ENCODE data around the gene RSBN1L.
"Not testable (repeated sequence)": the region's sequence is repeated elsewhere in the genome, so short reads cannot be mapped to it uniquely, and the experiment has no call there.

RSBN1L gene

DNA sequence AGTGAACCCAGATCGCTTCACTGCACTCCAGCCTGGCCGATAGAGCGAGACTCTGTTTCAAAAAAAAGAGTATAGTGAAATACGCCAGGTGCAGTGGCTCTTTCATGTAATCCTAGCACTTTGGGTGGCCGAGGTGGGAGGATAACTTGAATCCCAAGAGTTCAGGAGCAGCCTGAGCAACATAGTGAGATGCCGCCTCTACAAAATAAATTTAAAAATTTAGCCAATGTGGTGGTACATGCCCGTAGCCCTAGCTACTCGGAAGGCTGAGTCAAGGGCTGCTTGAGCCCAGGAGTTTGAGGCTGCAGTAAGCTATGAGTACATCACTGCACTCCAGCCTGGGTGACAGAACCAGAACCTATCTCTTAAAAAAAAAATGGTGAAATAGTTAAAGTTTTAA, 74.1 kb downstream of the RSBN1L start:
- no peak for DNase-seq (ENCODE audit: low read depth)

GRCh38 chr7:77771901-77772300, 75.6 kb downstream of the RSBN1L start:
- no peak for DNase-seq (ENCODE audit: low read depth)

GRCh38 chr7:77778535-77778934, 82.3 kb downstream of the RSBN1L start:
- DNase-seq (ENCODE audit: low read depth) = no peak

- no peak for DNase-seq (ENCODE audit: low read depth)
These were observed 86.1 kb downstream of the RSBN1L start for GRCh38 chr7:77782383-77782782.

DNA sequence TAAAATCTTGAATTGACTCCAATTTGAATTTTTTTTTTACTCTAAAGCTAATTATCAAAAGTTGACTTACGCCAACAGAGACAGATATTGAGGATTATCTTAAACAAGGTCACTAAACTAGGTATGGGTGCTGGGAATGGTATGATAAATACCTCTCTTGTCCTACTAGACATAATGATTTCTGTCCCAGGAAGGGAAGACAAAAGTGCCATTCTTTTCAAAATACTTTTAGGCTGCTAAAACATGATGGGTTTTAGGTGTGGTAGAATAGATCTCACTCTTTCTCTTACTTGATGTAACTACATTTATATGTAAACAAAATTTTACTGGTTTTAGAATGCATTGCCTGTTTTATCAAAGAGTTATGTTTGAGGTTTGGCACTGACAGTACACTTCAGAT, 86.9 kb downstream of the RSBN1L start:
- peak; percentile 38 for DNase-seq (ENCODE audit: low read depth)

- no peak for DNase-seq (ENCODE audit: low read depth)
These were observed 87.3 kb downstream of the RSBN1L start for GRCh38 chr7:77783545-77783944.

- DNase-seq (ENCODE audit: low read depth) = not testable (repeated sequence)
These were observed 88.2 kb downstream of the RSBN1L start for GRCh38 chr7:77784426-77784825.

GRCh38 chr7:77786018-77786417, 89.8 kb downstream of the RSBN1L start:
- DNase-seq (ENCODE audit: low read depth) = no peak

DNA sequence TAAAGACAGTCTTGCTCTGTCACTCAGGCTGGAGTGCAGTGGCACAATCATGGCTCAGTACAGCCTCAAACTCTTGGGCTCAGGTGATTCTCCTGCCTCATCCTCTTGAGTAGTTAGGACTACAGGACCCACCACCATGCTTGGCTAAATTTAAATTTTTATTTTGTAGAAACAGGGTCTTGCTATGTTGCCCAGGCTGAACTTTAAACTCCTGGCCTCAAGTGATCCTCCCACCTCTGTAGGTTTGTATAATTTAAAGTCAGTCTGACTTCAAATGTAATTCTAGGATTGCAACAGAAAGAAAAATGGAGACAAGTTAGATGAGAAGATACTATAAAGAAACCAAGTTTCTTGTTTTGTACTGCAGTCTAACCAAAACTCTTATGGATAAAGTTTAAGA, 90.5 kb downstream of the RSBN1L start:
- DNase-seq (ENCODE audit: low read depth) = no peak

- DNase-seq (ENCODE audit: low read depth) = no peak
These were observed 92.2 kb downstream of the RSBN1L start for GRCh38 chr7:77788327-77788902.

GRCh38 chr7:77791336-77791735, 95.1 kb downstream of the RSBN1L start:
- no peak for DNase-seq (ENCODE audit: low read depth)

GRCh38 chr7:77791956-77792355, 95.7 kb downstream of the RSBN1L start:
- peak; percentile 23 for DNase-seq (ENCODE audit: low read depth)

- no peak for DNase-seq (ENCODE audit: low read depth)
These were observed 97.7 kb downstream of the RSBN1L start for GRCh38 chr7:77794000-77794399.

- DNase-seq (ENCODE audit: low read depth) = no peak
These were observed 99.8 kb downstream of the RSBN1L start for GRCh38 chr7:77796109-77796508.

- no peak for DNase-seq (ENCODE audit: low read depth)
These were observed 100.7 kb downstream of the RSBN1L start for GRCh38 chr7:77796960-77797359.

GRCh38 chr7:77797734-77798393, 101.6 kb downstream of the RSBN1L start:
- DNase-seq (ENCODE audit: low read depth) = no peak

- peak; percentile 100 for DNase-seq (ENCODE audit: low read depth)
These were observed 102.3 kb downstream of the RSBN1L start, which contains the start of the genes PHTF2 and TMEM60 for GRCh38 chr7:77798394-77799077. TSS of gene PHTF2 (plus strand) at chr7:77798773. TSS of gene TMEM60 (minus strand) at chr7:77798434. CDS start at chr7:77794373, 4,061 bp downstream.

GRCh38 chr7:77799078-77799964, 103.1 kb downstream of the RSBN1L start:
- peak; percentile 24 for DNase-seq (ENCODE audit: low read depth)

DNA sequence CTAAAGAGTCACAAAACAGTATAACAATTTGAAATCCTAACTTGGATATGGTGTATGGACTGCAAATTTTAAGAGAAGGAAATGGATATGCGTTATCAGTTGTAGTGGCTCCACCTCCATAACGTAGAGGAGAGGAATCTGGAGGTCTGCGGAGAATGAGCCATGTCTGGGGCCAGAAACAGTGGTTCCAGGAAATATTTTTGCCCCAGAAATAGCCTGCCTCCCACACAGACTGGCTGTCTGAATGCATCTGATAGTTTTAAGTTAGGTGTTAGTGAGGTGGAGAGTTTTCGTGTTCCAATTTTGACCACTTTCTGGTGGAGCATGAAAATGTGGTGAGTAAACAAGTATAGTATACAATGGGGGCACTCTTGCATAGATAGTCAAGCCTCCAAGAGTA, 103.9 kb downstream of the RSBN1L start:
- peak; percentile 66 for DNase-seq (ENCODE audit: low read depth)

- no peak for DNase-seq (ENCODE audit: low read depth)
These were observed 104.5 kb downstream of the RSBN1L start for GRCh38 chr7:77800730-77801129.

GRCh38 chr7:77802557-77803405, 106.5 kb downstream of the RSBN1L start:
- DNase-seq (ENCODE audit: low read depth) = no peak
